IMR-90 (cell line): ENCODE measurements around the gene CGGBP1. TPM values are rescaled to one million over a fixed set of nuclear protein-coding genes. Genes with fewer than 3 reads are reported as not detected.
A peak's percentile ranks its signal among the peaks of the same experiment; 100 is the strongest.

Experiments
- ATAC-seq: fragments of 200-7000 bp; cut with Tn5 transposase; 2 replicates; pipeline ENCODE4 v1.9.1; 2020; ENCODE audit warnings: low read depth, mild to moderate bottlenecking, moderate library complexity
- BruUV-seq: library from RNA; stranded (reverse); fragments of 400-500 nt; replicated peaks from 2 replicates; lab custom pipeline; 2021; lab: Mats Ljungman, UMichigan
- CTCF ChIA-PET: fragments of 300-600 bp; formaldehyde crosslinking; extraction: SDS; loops from one replicate; lab custom pipeline; 2021; ENCODE audit warnings: antibody characterized with exemption; lab: Yijun Ruan, JAX
- POLR2A ChIA-PET: fragments of 300-600 bp; sonication (Branson Sonifier 250); formaldehyde crosslinking; loops from one replicate; lab custom pipeline; 2022; ENCODE audit warnings: antibody characterized with exemption; ENCODE audit not compliant: unreplicated experiment; lab: Charles Lee
- DNase-seq: peaks from one replicate; pipeline ENCODE4 v3.0.0; 2013
- H2AFZ ChIP-seq: replicated peaks from 2 replicates; pipeline ENCODE3; 2013; ENCODE audit warnings: low read length, mild to moderate bottlenecking; ENCODE audit not compliant: poor library complexity
- H2AK5ac ChIP-seq: 2 replicates; pipeline ENCODE4 v1.6.1; 2013; ENCODE audit warnings: low read depth, low read length, inconsistent platforms
- H2AK9ac ChIP-seq: replicated peaks from 2 replicates; pipeline ENCODE3; 2013; ENCODE audit warnings: mild to moderate bottlenecking, low read depth, low read length, moderate library complexity; ENCODE audit not compliant: poor library complexity
- H2BK120ac ChIP-seq: 2 replicates; pipeline ENCODE4 v1.6.1; 2013; ENCODE audit warnings: low read depth, low read length, inconsistent platforms
- H2BK15ac ChIP-seq: 3 replicates; pipeline ENCODE4 v1.6.1; 2013; ENCODE audit warnings: low read depth, low read length, inconsistent platforms
- H2BK20ac ChIP-seq: 2 replicates; pipeline ENCODE4 v1.6.1; 2013; ENCODE audit warnings: low read depth, mild to moderate bottlenecking, inconsistent platforms, low read length, moderate library complexity
- H2BK5ac ChIP-seq: 2 replicates; pipeline ENCODE4 v1.6.1; 2013; ENCODE audit warnings: mild to moderate bottlenecking, low read depth, low read length, inconsistent platforms; ENCODE audit not compliant: poor library complexity, severe bottlenecking
- H3K14ac ChIP-seq: replicated peaks from 2 replicates; pipeline ENCODE4 v1.6.1; 2013; ENCODE audit warnings: low read depth, low read length, inconsistent platforms
- H3K18ac ChIP-seq: 2 replicates; pipeline ENCODE4 v1.6.1; 2013; ENCODE audit warnings: low read depth, low read length, control low read depth
- H3K23ac ChIP-seq: 2 replicates; pipeline ENCODE4 v1.6.1; 2013; ENCODE audit warnings: low read depth, low read length, inconsistent platforms
- H3K27ac ChIP-seq: 2 replicates; pipeline ENCODE4 v1.5.1; 2013; ENCODE audit warnings: mild to moderate bottlenecking, control low read depth, low read length; ENCODE audit not compliant: insufficient read depth
- H3K27me3 ChIP-seq: 2 replicates; pipeline ENCODE4 v1.6.1; 2013; ENCODE audit warnings: low read length; ENCODE audit not compliant: control insufficient read depth, insufficient read depth
- H3K36me3 ChIP-seq: 2 replicates; pipeline ENCODE4 v1.6.1; 2013; ENCODE audit warnings: low read length, mixed read lengths; ENCODE audit not compliant: control insufficient read depth, insufficient read depth
- H3K4ac ChIP-seq: 2 replicates; pipeline ENCODE4 v1.6.1; 2013; ENCODE audit warnings: low read depth, low read length, inconsistent platforms
- H3K4me1 ChIP-seq: 2 replicates; pipeline ENCODE4 v1.6.1; 2013; ENCODE audit warnings: low read length, mixed read lengths; ENCODE audit not compliant: control insufficient read depth, insufficient read depth
- H3K4me2 ChIP-seq: 2 replicates; pipeline ENCODE4 v1.6.1; 2013; ENCODE audit warnings: low read depth, mild to moderate bottlenecking, control low read depth, low read length, moderate library complexity
- H3K4me3 ChIP-seq: 2 replicates; pipeline ENCODE4 v1.5.1; 2013; ENCODE audit warnings: low read depth, mild to moderate bottlenecking, control low read depth, low read length, moderate library complexity; ENCODE audit not compliant: insufficient read depth
- H3K56ac ChIP-seq: 2 replicates; pipeline ENCODE4 v1.6.1; 2013; ENCODE audit warnings: low read length, inconsistent platforms; ENCODE audit not compliant: insufficient read depth; ENCODE audit errors: extremely low read depth
- H3K79me1 ChIP-seq, 2 experiments: 2 replicates each; pipeline ENCODE4 v1.6.1; 2013; ENCODE audit warnings: low read length in 2 of 2, inconsistent platforms in 1 of 2, low read depth in 1 of 2
- H3K9ac ChIP-seq: 2 replicates; pipeline ENCODE4 v1.6.1; 2013; ENCODE audit warnings: low read depth, low read length, control low read depth
- H3K9me1 ChIP-seq: 2 replicates; pipeline ENCODE4 v1.6.1; 2013; ENCODE audit warnings: low read length, inconsistent platforms; ENCODE audit not compliant: insufficient read depth
- H3K9me3 ChIP-seq: 2 replicates; pipeline ENCODE4 v1.6.1; 2013; ENCODE audit warnings: low read length; ENCODE audit not compliant: control insufficient read depth, insufficient read depth
- H4K20me1 ChIP-seq: 2 replicates; pipeline ENCODE4 v1.6.1; 2013; ENCODE audit warnings: low read length, inconsistent platforms; ENCODE audit not compliant: insufficient read depth
- H4K5ac ChIP-seq: 2 replicates; pipeline ENCODE4 v1.6.1; 2013; ENCODE audit warnings: mild to moderate bottlenecking, low read depth, low read length, control low read depth
- H4K8ac ChIP-seq, 2 experiments: 2 replicates each; pipeline ENCODE4 v1.6.1; 2013; ENCODE audit warnings: low read depth in 2 of 2, low read length in 2 of 2, control low read depth in 1 of 2, inconsistent platforms in 1 of 2
- H4K91ac ChIP-seq: 2 replicates; pipeline ENCODE4 v1.6.1; 2013; ENCODE audit warnings: low read depth, low read length, inconsistent platforms; ENCODE audit not compliant: insufficient read depth
- BHLHE40 ChIP-seq: fragments of 150-350 bp; IDR thresholded peaks from 2 replicates; pipeline ENCODE4 v1.6.1; 2016; ENCODE audit warnings: mild to moderate bottlenecking, low read depth, low read length
- CEBPB ChIP-seq: IDR thresholded peaks from 2 replicates; pipeline ENCODE4 v1.6.1; 2012; ENCODE audit warnings: low read depth, low read length, improper control_type of control experiment
- CHD1 ChIP-seq: IDR thresholded peaks from 2 replicates; pipeline ENCODE4 v1.6.1; 2012; ENCODE audit warnings: low read depth, low read length, improper control_type of control experiment
- CTCF ChIP-seq: conservative IDR thresholded peaks from 2 replicates; pipeline ENCODE4 v1.5.1; 2012; ENCODE audit warnings: mild to moderate bottlenecking, low read depth, low read length, improper control_type of control experiment
- ELK1 ChIP-seq: fragments of 150-350 bp; IDR thresholded peaks from 2 replicates; pipeline ENCODE4 v1.6.1; 2016; ENCODE audit warnings: low read depth, mild to moderate bottlenecking, low read length, moderate library complexity, borderline replicate concordance
- FOS ChIP-seq: fragments of 150-350 bp; IDR thresholded peaks from 2 replicates; pipeline ENCODE4 v1.6.1; 2016; ENCODE audit warnings: low read depth, low read length
- MAFK ChIP-seq: IDR thresholded peaks from 2 replicates; pipeline ENCODE4 v1.6.1; 2012; ENCODE audit warnings: low read depth, low read length, improper control_type of control experiment
- MAZ ChIP-seq: IDR thresholded peaks from 2 replicates; pipeline ENCODE4 v1.6.1; 2012; ENCODE audit warnings: low read depth, mild to moderate bottlenecking, low read length, improper control_type of control experiment, moderate library complexity, borderline replicate concordance
- MXI1 ChIP-seq: IDR thresholded peaks from 2 replicates; pipeline ENCODE4 v1.6.1; 2012; ENCODE audit warnings: low read depth, mild to moderate bottlenecking, low read length, moderate library complexity, borderline replicate concordance
- NFE2L2 ChIP-seq: fragments of 150-350 bp; IDR thresholded peaks from 2 replicates; pipeline ENCODE4 v1.6.1; 2016; ENCODE audit warnings: low read depth, mild to moderate bottlenecking, low read length
- POLR2A ChIP-seq: IDR thresholded peaks from 2 replicates; pipeline ENCODE4 v1.6.1; 2012; ENCODE audit warnings: mild to moderate bottlenecking, low read depth, low read length
- RAD21 ChIP-seq: IDR thresholded peaks from 2 replicates; pipeline ENCODE4 v1.6.1; 2012; ENCODE audit warnings: low read length, improper control_type of control experiment
- RCOR1 ChIP-seq: IDR thresholded peaks from 2 replicates; pipeline ENCODE4 v1.6.1; 2012; ENCODE audit warnings: mild to moderate bottlenecking, low read length, improper control_type of control experiment; ENCODE audit not compliant: insufficient replicate concordance
- RFX5 ChIP-seq: IDR thresholded peaks from 2 replicates; pipeline ENCODE4 v1.8.0; 2012; ENCODE audit warnings: low read depth, mild to moderate bottlenecking, low read length, moderate library complexity
- SMC3 ChIP-seq: fragments of 150-350 bp; IDR thresholded peaks from 2 replicates; pipeline ENCODE4 v1.6.1; 2016; ENCODE audit warnings: low read depth, mild to moderate bottlenecking, antibody characterized with exemption, low read length, moderate library complexity
- USF2 ChIP-seq: fragments of 150-350 bp; IDR thresholded peaks from 2 replicates; pipeline ENCODE4 v1.6.1; 2017; ENCODE audit warnings: mild to moderate bottlenecking, antibody characterized with exemption, low read length, low read depth
- WGBS, 2 experiments: methylation state at CpG; one replicate each; pipeline versions ENCODE4 v1.1.5 to v1.1.7; 2013; ENCODE audit warnings: missing lambda C conversion rate in 2 of 2; ENCODE audit not compliant: insufficient read length in 1 of 2; ENCODE audit errors: extremely low coverage in 2 of 2; 5-methylcytosine and 5-hydroxymethylcytosine counted together
- dilution Hi-C: fragments of 300-500 bp; cut with HindIII; formaldehyde crosslinking; loops from one replicate; pipeline ENCODE4 v1.14.3; 2018; ENCODE audit warnings: low sequenced_read_pairs; ENCODE audit not compliant: unreplicated experiment
- in situ Hi-C: fragments of 300-500 bp; cut with MboI; formaldehyde crosslinking; loops from 3 replicates; pipeline ENCODE4 v1.14.3; 2019; ENCODE audit warnings: low sequenced_read_pairs, inconsistent platforms, mixed read lengths
- intact Hi-C: fragments of 100-400 bp; cut with micrococcal nuclease; formaldehyde crosslinking; loops from 2 replicates; pipeline ENCODE4 v1.10.0; 2022
- polyA plus RNA-seq, 3 experiments: library from polyadenylated mRNA; depleted of rRNA; stranded (reverse); fragments of >200 nt; gene quantifications; 2 replicates each; pipeline ENCODE4 v1.2.3, GENCODE V29; 2012; ENCODE audit warnings: low replicate concordance in 1 of 3
- total RNA-seq: library from RNA; depleted of rRNA; stranded (reverse); fragments of >200 nt; gene quantifications from 2 replicates; pipeline ENCODE4 v1.2.3, GENCODE V29; 2012

The CGGBP1 gene
- total and polyA plus RNA-seq, 2 of the 4 experiments (the other 2 are of a cell fraction): 42.1 to 47.7 TPM

GRCh38 chr3:88058306-88058580 lies 562 bp downstream of the CGGBP1 start:
- peak overlapping the region; percentile 92 for H3K23ac ChIP-seq
- no peaks in the 10 kb centered on the region for H3K9me3 ChIP-seq
- peak overlapping the region; percentile 68; the same call in 1 of the 2 replicates for H4K91ac ChIP-seq
- no peaks in the 10 kb centered on the region for H3K27me3 ChIP-seq
- H3K56ac ChIP-seq: peak overlapping the region; percentile 92
- H2AFZ ChIP-seq: peak overlapping the region; percentile 98
- TF ChIP-seq MAZ (no peak), RCOR1 (no peak), ELK1 (no peak), CEBPB (no peak), CHD1 (0 out of 2 replicates have a peak, but pooled peaks have one; percentile 19), NFE2L2 (no peak), USF2 (no peak), MAFK (no peak), FOS (no peak), BHLHE40 (no peak), POLR2A (no peak), CTCF (no peak), RFX5 (no peak), RAD21 (no peak), SMC3 (no peak), MXI1 (0 out of 2 replicates have a peak, but pooled peaks have one; percentile 3)
- peak overlapping the region; percentile 57; the same call in 1 of the 3 replicates for H2BK15ac ChIP-seq
- BruUV-seq: no TSS peak
- H4K8ac ChIP-seq: peak overlapping the region; percentile 65 to 90
- CTCF ChIA-PET: no interaction called here
- H4K20me1 ChIP-seq: peaks cover 22% of the 10 kb centered on the region
- dilution Hi-C loops (no loop called here), intact Hi-C loops (loop anchor here (2.0 to 5.0 kb wide), 5 partner anchors 53 to 1086 kb away; no protein-coding TSS in a partner anchor), in situ Hi-C loops (no loop called here)
- peak overlapping the region; percentile 92 for H3K4me2 ChIP-seq
- ATAC-seq (peak; percentile 30), DNase-seq (no peak)
- H2BK20ac ChIP-seq: no peak overlapping the region
- H3K79me1 ChIP-seq: peaks cover 7 to 31% of the 10 kb centered on the region in 2 experiments
- peaks cover 4% of the 10 kb centered on the region; the same call in 1 of the 2 replicates for H3K9me1 ChIP-seq
- H3K4me3 ChIP-seq: peak overlapping the region; percentile 87
- H2BK5ac ChIP-seq: peak overlapping the region; percentile 95
- H3K4ac ChIP-seq: peak overlapping the region; percentile 86
- H3K14ac ChIP-seq: peak overlapping the region; percentile 98
- H3K18ac ChIP-seq: peak overlapping the region; percentile 26
- peak overlapping the region; percentile 98 for H3K9ac ChIP-seq
- WGBS, 2 experiments: no CpG with 5 or more reads among the region's 24 CpGs
- H3K27ac ChIP-seq: peak overlapping the region; percentile 99
- H2AK5ac ChIP-seq: no peak overlapping the region
- POLR2A ChIA-PET: interaction anchor here (1.1 kb wide), 1 partner anchor 10 kb away, joined by 4 read pairs; no protein-coding TSS in a partner anchor
- peak overlapping the region; percentile 55 for H4K5ac ChIP-seq
- peaks cover 7% of the 10 kb centered on the region for H3K36me3 ChIP-seq
- H3K4me1 ChIP-seq: 0 out of 2 replicates have a peak, but pooled peaks cover 1% of the 10 kb centered on the region
- H2BK120ac ChIP-seq: peak overlapping the region; percentile 10; the same call in 1 of the 2 replicates
- H2AK9ac ChIP-seq: peak overlapping the region; percentile 74
